DOHH2 (cell line): ENCODE data around the gene CADPS.

Source experiments
- H3F3A ChIP-seq: fragments of 200-600 bp; sonication (generic), shearing (Covaris generic); 2 replicates; pipeline ENCODE4 v1.6.0; 2016; ENCODE audit warnings: antibody characterized with exemption, mild to moderate bottlenecking; ENCODE audit not compliant: control insufficient read depth, insufficient read depth
- H3K27ac ChIP-seq: fragments of 200-600 bp; sonication (generic); 2 replicates; pipeline ENCODE4 v1.5.1; 2014; ENCODE audit warnings: low read depth, mild to moderate bottlenecking, low read length, moderate library complexity
- H3K27me3 ChIP-seq: fragments of 200-600 bp; sonication (generic); 2 replicates; pipeline ENCODE4 v1.6.1; 2014; ENCODE audit warnings: mild to moderate bottlenecking, low read length, mixed read lengths; ENCODE audit not compliant: control insufficient read depth
- H3K36me3 ChIP-seq: fragments of 200-600 bp; sonication (generic); 2 replicates; pipeline ENCODE4 v1.6.1; 2014; ENCODE audit warnings: mild to moderate bottlenecking, low read length, moderate library complexity, mixed read lengths; ENCODE audit not compliant: control insufficient read depth
- H3K4me1 ChIP-seq: fragments of 200-600 bp; sonication (generic); 2 replicates; pipeline ENCODE4 v1.6.1; 2014; ENCODE audit warnings: mild to moderate bottlenecking, low read length, mixed read lengths; ENCODE audit not compliant: control insufficient read depth
- H3K4me2 ChIP-seq: fragments of 200-600 bp; sonication (generic); 2 replicates; pipeline ENCODE4 v1.6.0; 2014; ENCODE audit warnings: mild to moderate bottlenecking, low read length, moderate library complexity
- H3K4me3 ChIP-seq: fragments of 200-600 bp; sonication (generic); 2 replicates; pipeline ENCODE4 v1.5.1; 2014; ENCODE audit warnings: mild to moderate bottlenecking, low read length, mixed read lengths
- H3K79me2 ChIP-seq: fragments of 200-600 bp; sonication (generic); 2 replicates; pipeline ENCODE4 v1.6.1; 2014; ENCODE audit warnings: mild to moderate bottlenecking, low read length, mixed read lengths; ENCODE audit not compliant: control insufficient read depth
- H3K9me2 ChIP-seq: fragments of 200-600 bp; sonication (generic); replicated peaks from 2 replicates; pipeline ENCODE4 v1.6.1; 2014; ENCODE audit warnings: mild to moderate bottlenecking, low read length, mixed read lengths; ENCODE audit not compliant: control insufficient read depth
- H3K9me3 ChIP-seq: fragments of 200-600 bp; sonication (generic); 2 replicates; pipeline ENCODE4 v1.6.1; 2014; ENCODE audit warnings: antibody characterized with exemption, low read length, mixed read lengths; ENCODE audit not compliant: control insufficient read depth, insufficient read depth
- H4K20me1 ChIP-seq: fragments of 200-600 bp; sonication (generic); 2 replicates; pipeline ENCODE4 v1.6.0; 2014; ENCODE audit warnings: low read depth, mild to moderate bottlenecking, antibody characterized with exemption, low read length, moderate library complexity; ENCODE audit not compliant: control insufficient read depth, insufficient read depth
- CTCF ChIP-seq: fragments of 200-600 bp; sonication (generic); IDR thresholded peaks from one replicate; pipeline ENCODE4 v1.5.1; 2014; ENCODE audit warnings: antibody characterized with exemption, mild to moderate bottlenecking, low read depth, low read length; ENCODE audit not compliant: poor library complexity, severe bottlenecking
- EZH2phosphoT487 ChIP-seq: fragments of 200-600 bp; sonication (generic); IDR thresholded peaks from 2 replicates; pipeline ENCODE4 v1.6.1; 2017; ENCODE audit warnings: borderline replicate concordance, mild to moderate bottlenecking, antibody characterized with exemption, low read length, moderate library complexity, mixed read lengths

The CADPS gene

GRCh38 chr3:62546266-62546665 is 328.9 kb downstream of the CADPS start:
- no peak for TF ChIP-seq EZH2phosphoT487
- no peak for TF ChIP-seq CTCF
- no peaks in the 10 kb centered on the region for H3K4me1 ChIP-seq
- H3K27ac ChIP-seq: no peak overlapping the region

GRCh38 chr3:62542185-62542584 is 333.0 kb downstream of the CADPS start:
- Histone ChIP-seq H4K20me1 (no peaks in the 10 kb centered on the region), H3K27me3 (no peaks in the 10 kb centered on the region), H3K4me1 (no peaks in the 10 kb centered on the region)

More at GRCh38 chr3:62546266-62546665, 328.9 kb downstream of the CADPS start:
- Histone ChIP-seq H3K79me2 (no peaks in the 10 kb centered on the region), H4K20me1 (no peaks in the 10 kb centered on the region), H3K27me3 (no peaks in the 10 kb centered on the region), H3F3A (no peaks in the 10 kb centered on the region), H3K9me2 (no peaks in the 10 kb centered on the region), H3K9me3 (no peaks in the 10 kb centered on the region), H3K4me2 (no peak overlapping the region), H3K4me3 (no peak overlapping the region), H3K36me3 (peaks cover 24% of the 10 kb centered on the region)

GRCh38 chr3:62539762-62540161 is 335.5 kb downstream of the CADPS start:
- H3K4me1 ChIP-seq: no peaks in the 10 kb centered on the region
- no peaks in the 10 kb centered on the region for H4K20me1 ChIP-seq
- H3K4me3 ChIP-seq: no peak overlapping the region
- no peak overlapping the region for H3K27ac ChIP-seq
- no peak overlapping the region for H3K4me2 ChIP-seq
- no peaks in the 10 kb centered on the region for H3K9me2 ChIP-seq
- H3K36me3 ChIP-seq: peaks cover 3% of the 10 kb centered on the region
- no peaks in the 10 kb centered on the region for H3K79me2 ChIP-seq
- no peaks in the 10 kb centered on the region for H3F3A ChIP-seq
- TF ChIP-seq EZH2phosphoT487 (no peak), CTCF (no peak)
- no peaks in the 10 kb centered on the region for H3K9me3 ChIP-seq
- H3K27me3 ChIP-seq: no peaks in the 10 kb centered on the region

More at GRCh38 chr3:62542185-62542584, 333.0 kb downstream of the CADPS start:
- no peak overlapping the region for H3K4me2 ChIP-seq
- H3K9me3 ChIP-seq: no peaks in the 10 kb centered on the region
- peaks cover 11% of the 10 kb centered on the region for H3K36me3 ChIP-seq
- H3K79me2 ChIP-seq: no peaks in the 10 kb centered on the region
- H3K27ac ChIP-seq: no peak overlapping the region
- no peak overlapping the region for H3K4me3 ChIP-seq
- no peaks in the 10 kb centered on the region for H3F3A ChIP-seq
- TF ChIP-seq EZH2phosphoT487: no peak
- TF ChIP-seq CTCF: no peak
- H3K9me2 ChIP-seq: no peaks in the 10 kb centered on the region
